ENCODE measurements around the gene ROBO4.

DNA sequence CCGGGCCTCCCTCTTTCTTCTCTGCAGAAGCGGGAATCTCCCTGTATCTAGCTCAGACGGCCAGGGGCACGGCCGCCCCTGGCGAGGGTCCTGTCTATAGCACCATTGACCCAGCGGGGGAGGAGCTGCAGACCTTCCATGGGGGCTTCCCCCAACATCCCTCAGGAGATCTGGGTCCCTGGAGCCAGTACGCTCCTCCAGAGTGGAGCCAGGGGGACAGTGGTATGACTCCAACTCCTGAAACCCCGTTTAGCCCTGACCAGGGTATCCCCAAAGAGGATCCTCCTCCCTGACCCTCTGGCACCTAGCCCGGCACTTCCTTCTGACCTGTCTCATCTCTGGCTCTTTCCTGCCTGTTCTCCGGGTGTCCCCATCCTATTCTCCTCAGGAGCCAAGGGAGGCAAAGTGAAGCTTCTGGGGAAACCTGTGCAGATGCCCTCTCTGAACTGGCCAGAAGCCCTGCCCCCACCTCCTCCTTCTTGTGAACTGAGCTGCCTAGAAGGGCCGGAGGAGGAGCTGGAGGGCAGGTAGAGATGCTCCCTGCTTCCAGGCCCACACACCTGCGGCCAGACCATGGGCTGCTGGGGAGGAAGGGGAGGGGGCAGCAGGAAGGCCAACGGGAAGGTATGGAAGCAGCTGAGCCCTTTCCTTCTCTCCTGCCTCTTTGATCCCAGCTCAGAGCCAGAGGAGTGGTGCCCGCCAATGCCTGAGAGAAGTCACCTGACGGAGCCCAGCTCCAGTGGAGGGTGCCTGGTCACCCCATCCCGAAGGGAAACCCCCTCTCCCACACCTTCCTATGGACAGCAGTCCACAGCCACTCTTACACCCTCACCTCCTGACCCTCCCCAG, 19.5 kb downstream of the ROBO4 start:
- TF ChIP-seq, protein P1, sequence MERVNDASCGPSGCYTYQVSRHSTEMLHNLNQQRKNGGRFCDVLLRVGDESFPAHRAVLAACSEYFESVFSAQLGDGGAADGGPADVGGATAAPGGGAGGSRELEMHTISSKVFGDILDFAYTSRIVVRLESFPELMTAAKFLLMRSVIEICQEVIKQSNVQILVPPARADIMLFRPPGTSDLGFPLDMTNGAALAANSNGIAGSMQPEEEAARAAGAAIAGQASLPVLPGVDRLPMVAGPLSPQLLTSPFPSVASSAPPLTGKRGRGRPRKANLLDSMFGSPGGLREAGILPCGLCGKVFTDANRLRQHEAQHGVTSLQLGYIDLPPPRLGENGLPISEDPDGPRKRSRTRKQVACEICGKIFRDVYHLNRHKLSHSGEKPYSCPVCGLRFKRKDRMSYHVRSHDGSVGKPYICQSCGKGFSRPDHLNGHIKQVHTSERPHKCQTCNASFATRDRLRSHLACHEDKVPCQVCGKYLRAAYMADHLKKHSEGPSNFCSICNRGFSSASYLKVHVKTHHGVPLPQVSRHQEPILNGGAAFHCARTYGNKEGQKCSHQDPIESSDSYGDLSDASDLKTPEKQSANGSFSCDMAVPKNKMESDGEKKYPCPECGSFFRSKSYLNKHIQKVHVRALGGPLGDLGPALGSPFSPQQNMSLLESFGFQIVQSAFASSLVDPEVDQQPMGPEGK (CRISPR knock-in tag; IDR thresholded peaks at IDR 0.05; ENCODE audit: borderline replicate concordance) = no peak
- TF ChIP-seq, protein P2, sequence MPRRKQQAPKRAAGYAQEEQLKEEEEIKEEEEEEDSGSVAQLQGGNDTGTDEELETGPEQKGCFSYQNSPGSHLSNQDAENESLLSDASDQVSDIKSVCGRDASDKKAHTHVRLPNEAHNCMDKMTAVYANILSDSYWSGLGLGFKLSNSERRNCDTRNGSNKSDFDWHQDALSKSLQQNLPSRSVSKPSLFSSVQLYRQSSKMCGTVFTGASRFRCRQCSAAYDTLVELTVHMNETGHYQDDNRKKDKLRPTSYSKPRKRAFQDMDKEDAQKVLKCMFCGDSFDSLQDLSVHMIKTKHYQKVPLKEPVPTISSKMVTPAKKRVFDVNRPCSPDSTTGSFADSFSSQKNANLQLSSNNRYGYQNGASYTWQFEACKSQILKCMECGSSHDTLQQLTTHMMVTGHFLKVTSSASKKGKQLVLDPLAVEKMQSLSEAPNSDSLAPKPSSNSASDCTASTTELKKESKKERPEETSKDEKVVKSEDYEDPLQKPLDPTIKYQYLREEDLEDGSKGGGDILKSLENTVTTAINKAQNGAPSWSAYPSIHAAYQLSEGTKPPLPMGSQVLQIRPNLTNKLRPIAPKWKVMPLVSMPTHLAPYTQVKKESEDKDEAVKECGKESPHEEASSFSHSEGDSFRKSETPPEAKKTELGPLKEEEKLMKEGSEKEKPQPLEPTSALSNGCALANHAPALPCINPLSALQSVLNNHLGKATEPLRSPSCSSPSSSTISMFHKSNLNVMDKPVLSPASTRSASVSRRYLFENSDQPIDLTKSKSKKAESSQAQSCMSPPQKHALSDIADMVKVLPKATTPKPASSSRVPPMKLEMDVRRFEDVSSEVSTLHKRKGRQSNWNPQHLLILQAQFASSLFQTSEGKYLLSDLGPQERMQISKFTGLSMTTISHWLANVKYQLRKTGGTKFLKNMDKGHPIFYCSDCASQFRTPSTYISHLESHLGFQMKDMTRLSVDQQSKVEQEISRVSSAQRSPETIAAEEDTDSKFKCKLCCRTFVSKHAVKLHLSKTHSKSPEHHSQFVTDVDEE (CRISPR knock-in tag; IDR thresholded peaks at IDR 0.05) = no peak

Data from SK-N-SH treated with all-trans-retinoic acid at 6 μM for 48 hours (cell line).